KMS-11 (cell line): ENCODE measurements around the gene NCOA5.

Experiments used
- H2AFZ ChIP-seq: fragments of 200-600 bp; sonication (generic); 2 replicates; pipeline ENCODE4 v1.6.1; 2016; ENCODE audit warnings: antibody characterized with exemption, mixed run types, low read depth
- H3K27ac ChIP-seq: fragments of 200-600 bp; sonication (generic); 2 replicates; pipeline ENCODE4 v1.6.1; 2016; ENCODE audit warnings: mild to moderate bottlenecking, mixed run types
- H3K27me3 ChIP-seq: fragments of 200-600 bp; sonication (generic); 2 replicates; pipeline ENCODE4 v1.6.1; 2017; ENCODE audit warnings: mild to moderate bottlenecking, low read depth, mixed run types, moderate library complexity; ENCODE audit not compliant: insufficient read depth
- H3K36me3 ChIP-seq: fragments of 200-600 bp; sonication (generic); 2 replicates; pipeline ENCODE4 v1.6.1; 2017; ENCODE audit warnings: mild to moderate bottlenecking, mixed run types; ENCODE audit not compliant: insufficient read depth
- H3K4me1 ChIP-seq: fragments of 200-600 bp; sonication (generic); 2 replicates; pipeline ENCODE4 v1.6.1; 2016; ENCODE audit warnings: mild to moderate bottlenecking, low read depth, mixed run types; ENCODE audit not compliant: poor library complexity, severe bottlenecking
- H3K4me2 ChIP-seq: fragments of 200-600 bp; sonication (generic); 2 replicates; pipeline ENCODE4 v1.7.0; 2016; ENCODE audit warnings: mild to moderate bottlenecking, mixed run types
- H3K4me3 ChIP-seq: fragments of 200-600 bp; sonication (generic); IDR thresholded peaks from 2 replicates; pipeline ENCODE4 v1.6.1; 2017; ENCODE audit warnings: low read depth, low read length, mixed read lengths; ENCODE audit not compliant: insufficient read depth
- H3K79me2 ChIP-seq: fragments of 200-600 bp; sonication (generic); 2 replicates; pipeline ENCODE4 v1.6.1; 2016; ENCODE audit warnings: low read depth, mixed run types; ENCODE audit not compliant: insufficient read depth
- H3K9ac ChIP-seq: fragments of 200-600 bp; sonication (generic); 2 replicates; pipeline ENCODE4 v1.6.1; 2016; ENCODE audit warnings: mild to moderate bottlenecking, mixed run types
- H4K20me1 ChIP-seq: fragments of 200-600 bp; sonication (generic); 2 replicates; pipeline ENCODE4 v1.6.1; 2016; ENCODE audit warnings: mild to moderate bottlenecking, mixed run types; ENCODE audit not compliant: insufficient read depth
- TF ChIP-seq, protein P1 (sequence below): fragments of 200-600 bp; sonication (generic); conservative IDR thresholded peaks from 2 replicates; pipeline ENCODE4 v1.6.1; 2017; ENCODE audit warnings: low read depth, mild to moderate bottlenecking, antibody characterized with exemption, low read length, moderate library complexity, mixed read lengths

NCOA5 gene

DNA sequence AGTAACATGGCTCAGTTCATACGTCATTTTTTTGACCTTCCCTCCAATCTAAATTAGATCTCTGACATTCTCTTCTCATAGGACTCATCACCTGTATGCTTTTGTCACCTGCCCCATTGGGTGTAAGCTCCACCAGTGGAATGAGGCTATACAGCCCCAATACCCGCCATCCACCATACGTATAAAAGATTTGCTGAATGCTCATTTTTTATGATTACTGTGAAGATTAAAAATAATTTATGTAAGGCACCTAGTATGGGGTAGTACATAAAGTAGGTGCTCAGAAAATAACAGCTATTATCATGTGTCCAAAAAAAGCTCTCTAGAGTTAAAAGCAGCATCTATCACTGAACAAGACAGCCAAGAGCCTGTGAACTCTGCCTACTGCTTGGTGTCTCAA, 24.1 kb downstream of the NCOA5 start:
- no peak overlapping the region for H2AFZ ChIP-seq
- H3K9ac ChIP-seq = no peak overlapping the region
- TF ChIP-seq, protein P1, sequence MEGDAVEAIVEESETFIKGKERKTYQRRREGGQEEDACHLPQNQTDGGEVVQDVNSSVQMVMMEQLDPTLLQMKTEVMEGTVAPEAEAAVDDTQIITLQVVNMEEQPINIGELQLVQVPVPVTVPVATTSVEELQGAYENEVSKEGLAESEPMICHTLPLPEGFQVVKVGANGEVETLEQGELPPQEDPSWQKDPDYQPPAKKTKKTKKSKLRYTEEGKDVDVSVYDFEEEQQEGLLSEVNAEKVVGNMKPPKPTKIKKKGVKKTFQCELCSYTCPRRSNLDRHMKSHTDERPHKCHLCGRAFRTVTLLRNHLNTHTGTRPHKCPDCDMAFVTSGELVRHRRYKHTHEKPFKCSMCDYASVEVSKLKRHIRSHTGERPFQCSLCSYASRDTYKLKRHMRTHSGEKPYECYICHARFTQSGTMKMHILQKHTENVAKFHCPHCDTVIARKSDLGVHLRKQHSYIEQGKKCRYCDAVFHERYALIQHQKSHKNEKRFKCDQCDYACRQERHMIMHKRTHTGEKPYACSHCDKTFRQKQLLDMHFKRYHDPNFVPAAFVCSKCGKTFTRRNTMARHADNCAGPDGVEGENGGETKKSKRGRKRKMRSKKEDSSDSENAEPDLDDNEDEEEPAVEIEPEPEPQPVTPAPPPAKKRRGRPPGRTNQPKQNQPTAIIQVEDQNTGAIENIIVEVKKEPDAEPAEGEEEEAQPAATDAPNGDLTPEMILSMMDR = no peak
- no peak overlapping the region for H3K4me2 ChIP-seq
- peaks cover 11% of the 10 kb centered on the region; the same call in 1 of the 2 replicates for H3K36me3 ChIP-seq
- H3K27me3 ChIP-seq = no peaks in the 10 kb centered on the region
- peaks cover 40% of the 10 kb centered on the region for H3K4me1 ChIP-seq
- no peaks in the 10 kb centered on the region for H3K79me2 ChIP-seq
- H3K4me3 ChIP-seq = no peak overlapping the region
- H3K27ac ChIP-seq = no peak overlapping the region
- H4K20me1 ChIP-seq = no peaks in the 10 kb centered on the region

DNA sequence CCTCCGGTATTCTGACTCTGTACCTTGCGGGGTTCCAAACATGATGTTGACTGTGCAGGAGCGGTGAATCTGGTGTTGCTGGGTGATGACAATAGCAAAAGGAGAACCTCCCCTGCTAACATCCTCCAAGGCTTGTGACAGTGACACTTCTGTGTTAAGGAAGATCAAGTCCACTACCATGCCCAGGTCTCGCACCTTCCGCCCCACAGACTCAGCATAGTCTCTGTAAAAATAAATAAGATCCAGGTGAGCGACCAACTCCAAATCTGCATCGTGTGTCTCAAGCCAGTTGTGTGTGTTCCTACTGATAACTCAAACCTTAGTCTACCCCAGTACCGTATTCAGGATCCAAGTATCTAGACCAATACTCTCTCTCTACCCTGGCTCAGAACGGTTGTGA, 24.8 kb downstream of the NCOA5 start:
- no peaks in the 10 kb centered on the region for H3K27me3 ChIP-seq
- H3K4me1 ChIP-seq = peaks cover 47% of the 10 kb centered on the region
- no peak overlapping the region for H3K4me2 ChIP-seq
- H3K79me2 ChIP-seq = no peaks in the 10 kb centered on the region
- H2AFZ ChIP-seq = no peak overlapping the region
- TF ChIP-seq, protein P1 = no peak
- H3K9ac ChIP-seq = no peak overlapping the region
- peaks cover 11% of the 10 kb centered on the region; the same call in 1 of the 2 replicates for H3K36me3 ChIP-seq
- no peak overlapping the region for H3K27ac ChIP-seq
- no peak overlapping the region for H3K4me3 ChIP-seq
- no peaks in the 10 kb centered on the region for H4K20me1 ChIP-seq

DNA sequence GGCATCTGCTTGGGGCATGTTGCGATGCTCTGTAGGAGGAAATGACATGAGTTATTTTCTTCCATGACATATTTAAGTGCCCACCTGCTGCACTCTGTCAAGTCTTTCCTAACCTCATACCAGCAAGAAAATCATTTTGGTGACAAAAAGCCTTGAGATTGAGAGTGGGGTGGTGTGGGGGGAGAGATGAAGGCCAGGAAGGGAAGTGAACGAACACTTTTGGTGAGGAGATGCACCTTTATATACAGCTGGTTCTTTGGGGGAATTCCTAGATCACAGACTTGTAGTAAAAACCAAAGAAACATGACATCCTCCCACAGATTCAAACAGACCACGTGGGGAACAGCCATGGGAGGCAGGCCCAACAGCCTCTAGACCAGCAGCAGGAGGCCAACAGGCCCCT, 26.1 kb downstream of the NCOA5 start:
- TF ChIP-seq, protein P1 = no peak

DNA sequence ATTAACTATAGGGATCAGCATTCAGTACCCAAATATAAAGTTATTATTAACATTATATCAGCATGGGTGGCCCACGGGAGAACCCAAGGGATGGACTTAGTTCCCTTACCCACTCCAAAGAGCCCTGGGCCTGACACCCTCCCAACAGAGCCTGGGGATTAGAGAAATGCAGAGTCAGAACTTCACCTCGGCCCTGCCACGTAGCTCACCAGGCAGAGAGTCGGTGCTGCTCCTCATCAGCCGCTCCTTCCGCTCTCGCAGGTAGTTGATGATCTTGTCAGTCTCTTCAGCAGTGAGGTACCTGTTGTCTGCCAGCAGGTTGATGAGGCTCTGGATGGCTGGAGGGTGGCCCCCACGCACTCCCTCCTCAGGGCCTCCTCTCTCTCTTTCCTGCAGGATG, 26.6 kb downstream of the NCOA5 start:
- Histone ChIP-seq H3K79me2 (no peaks in the 10 kb centered on the region), H3K4me3 (no peak overlapping the region), H3K27ac (0 out of 2 replicates have a peak overlapping the region, but pooled peaks have one; percentile 25), H3K36me3 (peaks cover 5% of the 10 kb centered on the region; the same call in 1 of the 2 replicates), H2AFZ (no peak overlapping the region), H3K4me1 (peaks cover 48% of the 10 kb centered on the region), H3K4me2 (no peak overlapping the region), H3K9ac (no peak overlapping the region), H3K27me3 (no peaks in the 10 kb centered on the region), H4K20me1 (no peaks in the 10 kb centered on the region)
- TF ChIP-seq, protein P1 = no peak

More for the DNA sequence above, 26.1 kb downstream of the NCOA5 start:
- peaks cover 48% of the 10 kb centered on the region for H3K4me1 ChIP-seq
- H4K20me1 ChIP-seq = no peaks in the 10 kb centered on the region
- peak overlapping the region; percentile 25; the same call in 1 of the 2 replicates for H3K27ac ChIP-seq
- H3K27me3 ChIP-seq = no peaks in the 10 kb centered on the region
- peaks cover 10% of the 10 kb centered on the region; the same call in 1 of the 2 replicates for H3K36me3 ChIP-seq
- no peak overlapping the region for H3K9ac ChIP-seq
- no peak overlapping the region for H2AFZ ChIP-seq
- no peak overlapping the region for H3K4me2 ChIP-seq
- H3K4me3 ChIP-seq = no peak overlapping the region
- no peaks in the 10 kb centered on the region for H3K79me2 ChIP-seq
